HCT116 (cell line): ENCODE data around the gene RGS6. TPM values are rescaled to one million over a fixed set of nuclear protein-coding genes. Genes with fewer than 3 reads are reported as not detected.

Experiments
- ATAC-seq: fragments of 200-7000 bp; cut with Tn5 transposase; 2 replicates; pipeline ENCODE4 v1.9.1; 2020; ENCODE audit warnings: mild to moderate bottlenecking, moderate library complexity
- BruUV-seq: library from RNA; stranded (reverse); fragments of 400-500 nt; replicated peaks from 2 replicates; lab custom pipeline; 2021; lab: Mats Ljungman, UMichigan
- CTCF ChIA-PET: fragments of 300-600 bp; sonication (Branson Sonifier 250); formaldehyde crosslinking; loops from one replicate; lab custom pipeline; 2021; ENCODE audit warnings: antibody characterized with exemption; lab: Charles Lee
- POLR2A ChIA-PET: fragments of 300-600, 350-600 bp; sonication (Branson Sonifier 250); formaldehyde crosslinking; loops from one replicate; lab custom pipeline; 2021; ENCODE audit warnings: antibody characterized with exemption; lab: Charles Lee
- RAD21 ChIA-PET, 2 experiments: fragments of 300-600 bp; sonication (Branson Sonifier 250); formaldehyde crosslinking; loops; one replicate each; lab custom pipeline; 2023; ENCODE audit warnings: low total read pairs in 2 of 2; ENCODE audit not compliant: uncharacterized antibody in 2 of 2, unreplicated experiment in 2 of 2, low non-redundant PET in 1 of 2; lab: Charles Lee
- DNase-seq: peaks from one replicate; pipeline ENCODE4 v3.0.0-alpha.2; 2010; ENCODE audit warnings: low read depth, low spot score
- H2AFZ ChIP-seq: fragments of 200-600 bp; shearing (Covaris generic), sonication (generic); 2 replicates; pipeline ENCODE4 v1.6.1; 2017; ENCODE audit warnings: low read depth, mixed run types, mixed read lengths, antibody characterized with exemption, low read length; ENCODE audit not compliant: poor library complexity, severe bottlenecking
- H3K27ac ChIP-seq: 2 replicates; pipeline ENCODE4 v1.5.1; 2012; ENCODE audit warnings: low read depth, low read length
- H3K27me3 ChIP-seq: fragments of 200-600 bp; sonication (generic); 2 replicates; pipeline ENCODE4 v1.6.1; 2016; ENCODE audit warnings: mixed run types, low read length, mixed read lengths; ENCODE audit not compliant: insufficient read depth
- H3K36me3 ChIP-seq, 2 experiments: fragments of 200-500 bp in 1 of 2; fragments of 200-600 bp in 1 of 2; sonication (Bioruptor generic) in 1 of 2; sonication (generic) in 1 of 2; 2 replicates each; pipeline versions ENCODE4 v1.5.1 to v1.6.1; 2014 to 2016; ENCODE audit warnings: low read length in 2 of 2, inconsistent platforms in 1 of 2, mixed read lengths in 1 of 2, mixed run types in 1 of 2; ENCODE audit not compliant: insufficient read depth in 2 of 2, control insufficient read depth in 1 of 2
- H3K4me1 ChIP-seq, 2 experiments: fragments of 200-600 bp in 1 of 2; sonication (generic) in 1 of 2; 2 replicates each; pipeline versions ENCODE4 v1.5.1 to v1.6.1; 2012 to 2017; ENCODE audit warnings: low read length in 2 of 2, inconsistent platforms in 1 of 2, mild to moderate bottlenecking in 1 of 2, mixed read lengths in 1 of 2, mixed run types in 1 of 2, moderate library complexity in 1 of 2; ENCODE audit not compliant: insufficient read depth in 2 of 2, control insufficient read depth in 1 of 2
- H3K4me2 ChIP-seq: fragments of 200-600 bp; sonication (generic); 2 replicates; pipeline ENCODE4 v1.6.1; 2017; ENCODE audit warnings: mixed run types, low read length, mixed read lengths
- H3K4me3 ChIP-seq, 2 experiments: fragments of 200-600 bp in 1 of 2; sonication (generic) in 1 of 2; replicated peaks in 1 of 2; 2 replicates each; pipeline ENCODE4 v1.5.1; 2011 to 2016; ENCODE audit warnings: low read length in 2 of 2, control low read depth in 1 of 2, low read depth in 1 of 2, mild to moderate bottlenecking in 1 of 2, mixed read lengths in 1 of 2, mixed run types in 1 of 2
- H3K79me2 ChIP-seq: fragments of 200-600 bp; sonication (generic); 2 replicates; pipeline ENCODE4 v1.6.1; 2017; ENCODE audit warnings: mild to moderate bottlenecking, mixed run types, low read length, moderate library complexity, mixed read lengths; ENCODE audit not compliant: insufficient read depth
- H3K9ac ChIP-seq: fragments of 200-600 bp; sonication (generic); 2 replicates; pipeline ENCODE4 v1.6.1; 2016; ENCODE audit warnings: low read length, mixed read lengths
- H3K9me2 ChIP-seq: fragments of 200-600 bp; sonication (generic), shearing (Covaris generic); 2 replicates; pipeline ENCODE4 v1.6.1; 2017; ENCODE audit warnings: mixed run types, mild to moderate bottlenecking, moderate library complexity; ENCODE audit not compliant: insufficient read depth
- H3K9me3 ChIP-seq, 2 experiments: fragments of 200-500 bp in 1 of 2; fragments of 200-600 bp in 1 of 2; sonication (Bioruptor generic) in 1 of 2; sonication (generic) in 1 of 2; 2 replicates each; pipeline ENCODE4 v1.6.1; 2014 to 2017; ENCODE audit warnings: low read length in 2 of 2, mixed read lengths in 2 of 2, inconsistent platforms in 1 of 2, low read depth in 1 of 2, mild to moderate bottlenecking in 1 of 2, mixed run types in 1 of 2, moderate library complexity in 1 of 2; ENCODE audit not compliant: control insufficient read depth in 1 of 2, insufficient read depth in 1 of 2
- H4K20me1 ChIP-seq: fragments of 200-600 bp; sonication (generic), shearing (Covaris generic); 2 replicates; pipeline ENCODE4 v1.6.1; 2017; ENCODE audit warnings: mixed run types, mild to moderate bottlenecking, moderate library complexity; ENCODE audit not compliant: insufficient read depth
- CBX3 ChIP-seq: IDR thresholded peaks from 2 replicates; pipeline ENCODE4 v1.6.1; 2012; ENCODE audit warnings: low read depth
- CEBPB ChIP-seq: IDR thresholded peaks from 2 replicates; pipeline ENCODE4 v1.6.1; 2012; ENCODE audit warnings: low read depth
- EGR1 ChIP-seq: IDR thresholded peaks from 2 replicates; pipeline ENCODE4 v1.6.1; 2012; ENCODE audit warnings: low read depth
- ELF1 ChIP-seq: IDR thresholded peaks from 2 replicates; pipeline ENCODE4 v1.6.1; 2012; ENCODE audit warnings: low read depth, borderline replicate concordance
- EZH2phosphoT487 ChIP-seq: fragments of 200-600 bp; IDR thresholded peaks from 2 replicates; pipeline ENCODE4 v1.6.1; 2018; ENCODE audit warnings: antibody characterized with exemption, borderline replicate concordance
- FOSL1 ChIP-seq: IDR thresholded peaks from 2 replicates; pipeline ENCODE4 v1.6.1; 2012; ENCODE audit warnings: low read depth
- JUND ChIP-seq: IDR thresholded peaks from 2 replicates; pipeline ENCODE4 v1.6.1; 2012
- POLR2A ChIP-seq: IDR thresholded peaks from 2 replicates; pipeline ENCODE4 v1.7.0; 2011; ENCODE audit warnings: borderline replicate concordance; ENCODE audit not compliant: insufficient read depth, insufficient read length; ENCODE audit errors: extremely low read depth
- POLR2AphosphoS5 ChIP-seq: IDR thresholded peaks from 2 replicates; pipeline ENCODE4 v1.6.1; 2011; ENCODE audit warnings: mild to moderate bottlenecking, low read depth, low read length, moderate library complexity
- RAD21 ChIP-seq: IDR thresholded peaks from 2 replicates; pipeline ENCODE4 v1.6.1; 2012; ENCODE audit warnings: low read depth, mild to moderate bottlenecking
- SIN3A ChIP-seq: IDR thresholded peaks from 2 replicates; pipeline ENCODE4 v1.6.1; 2012; ENCODE audit warnings: low read depth
- SP1 ChIP-seq: IDR thresholded peaks from 2 replicates; pipeline ENCODE4 v1.6.1; 2012; ENCODE audit warnings: low read depth
- SRF ChIP-seq: IDR thresholded peaks from 2 replicates; pipeline ENCODE4 v1.6.1; 2012; ENCODE audit warnings: low read depth
- TCF7L2 ChIP-seq: IDR thresholded peaks from 2 replicates; pipeline ENCODE4 v1.7.0; 2011; ENCODE audit warnings: borderline replicate concordance, inconsistent platforms; ENCODE audit not compliant: insufficient read depth, insufficient read length; ENCODE audit errors: extremely low read depth
- ZFX ChIP-seq: fragments of 450-650 bp; IDR thresholded peaks from 2 replicates; pipeline ENCODE4 v1.6.1; 2017
- ZNF274 ChIP-seq: fragments of 200-500 bp; sonication (Bioruptor generic); IDR thresholded peaks from 2 replicates; pipeline ENCODE4 v1.6.1; 2014; ENCODE audit warnings: mild to moderate bottlenecking, low read depth, low read length, inconsistent platforms
- intact Hi-C: fragments of 100-400 bp; cut with micrococcal nuclease; formaldehyde crosslinking; loops from 2 replicates; pipeline ENCODE4 v1.10.0; 2022
- total RNA-seq: library from RNA; stranded (reverse); gene quantifications from one replicate; pipeline ENCODE4 v1.2.1, GENCODE V29; 2021; ENCODE audit not compliant: unreplicated experiment
- TF ChIP-seq, protein P1 (sequence below): IDR thresholded peaks from 2 replicates; pipeline ENCODE4 v1.6.1; 2011; ENCODE audit warnings: mild to moderate bottlenecking, low read length, moderate library complexity; ENCODE audit not compliant: insufficient replicate concordance; ENCODE audit errors: extremely low read depth
- TF ChIP-seq, protein P2 (sequence below), 3 experiments: fragments of 200-600 bp in 1 of 3; sonication (generic) in 1 of 3; IDR thresholded peaks in 2 of 3; conservative IDR thresholded peaks in 1 of 3; 2 replicates each; pipeline ENCODE4 v1.5.1; 2012 to 2017; ENCODE audit warnings: low read depth in 2 of 3, low read length in 2 of 3, antibody characterized with exemption in 1 of 3, borderline replicate concordance in 1 of 3, control low read depth in 1 of 3, mild to moderate bottlenecking in 1 of 3, mixed read lengths in 1 of 3, mixed run types in 1 of 3, moderate library complexity in 1 of 3; ENCODE audit not compliant: insufficient read depth in 1 of 3
- TF ChIP-seq, protein P3 (sequence below): IDR thresholded peaks from 2 replicates; pipeline ENCODE4 v1.6.1; 2012; ENCODE audit warnings: low read depth

Gene RGS6
- total RNA-seq, 1 experiment from 2014 or later, result 4.7 TPM

DNA sequence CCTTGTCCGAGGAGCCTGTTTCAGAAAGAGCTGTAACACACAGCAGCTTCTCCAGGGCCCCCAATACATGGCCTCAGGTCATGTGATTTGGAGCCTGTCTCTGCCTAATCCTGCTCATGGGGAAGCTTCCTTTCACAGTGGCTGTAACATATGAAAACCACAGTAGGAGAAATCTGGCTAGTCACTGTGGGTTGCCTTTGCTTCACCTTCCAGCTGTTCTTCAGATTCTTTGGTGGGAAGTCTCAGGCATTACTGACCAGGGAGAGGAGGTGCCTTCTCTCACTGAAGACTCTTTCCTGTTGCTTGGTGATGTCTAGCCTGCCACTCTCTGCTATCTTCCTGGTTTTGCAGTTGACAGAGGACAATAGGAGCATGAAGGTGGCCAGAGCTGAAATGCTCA is 611.1 kb downstream of the RGS6 start:
- Histone ChIP-seq H2AFZ (no peak overlapping the region), H3K4me1 (no peaks in the 10 kb centered on the region), H3K36me3 (no peaks in the 10 kb centered on the region), H3K27me3 (no peaks in the 10 kb centered on the region), H3K79me2 (no peaks in the 10 kb centered on the region), H3K27ac (no peak overlapping the region), H3K9me3 (no peaks in the 10 kb centered on the region), H3K4me3 (no peak overlapping the region), H3K4me2 (no peak overlapping the region), H3K9me2 (no peaks in the 10 kb centered on the region), H4K20me1 (no peaks in the 10 kb centered on the region), H3K9ac (no peak overlapping the region)
- ChIA-PET RAD21 (no interaction called here), CTCF (no interaction called here), POLR2A (no interaction called here)
- DNase-seq (no peak), ATAC-seq (no peak)
- no peak for TF ChIP-seq RAD21
- TF ChIP-seq EZH2phosphoT487, result no peak
- TF ChIP-seq CEBPB, result no peak
- no peak for TF ChIP-seq ZFX
- TF ChIP-seq, protein P1, sequence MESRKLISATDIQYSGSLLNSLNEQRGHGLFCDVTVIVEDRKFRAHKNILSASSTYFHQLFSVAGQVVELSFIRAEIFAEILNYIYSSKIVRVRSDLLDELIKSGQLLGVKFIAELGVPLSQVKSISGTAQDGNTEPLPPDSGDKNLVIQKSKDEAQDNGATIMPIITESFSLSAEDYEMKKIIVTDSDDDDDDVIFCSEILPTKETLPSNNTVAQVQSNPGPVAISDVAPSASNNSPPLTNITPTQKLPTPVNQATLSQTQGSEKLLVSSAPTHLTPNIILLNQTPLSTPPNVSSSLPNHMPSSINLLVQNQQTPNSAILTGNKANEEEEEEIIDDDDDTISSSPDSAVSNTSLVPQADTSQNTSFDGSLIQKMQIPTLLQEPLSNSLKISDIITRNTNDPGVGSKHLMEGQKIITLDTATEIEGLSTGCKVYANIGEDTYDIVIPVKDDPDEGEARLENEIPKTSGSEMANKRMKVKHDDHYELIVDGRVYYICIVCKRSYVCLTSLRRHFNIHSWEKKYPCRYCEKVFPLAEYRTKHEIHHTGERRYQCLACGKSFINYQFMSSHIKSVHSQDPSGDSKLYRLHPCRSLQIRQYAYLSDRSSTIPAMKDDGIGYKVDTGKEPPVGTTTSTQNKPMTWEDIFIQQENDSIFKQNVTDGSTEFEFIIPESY, result no peak
- TF ChIP-seq, protein P2, sequence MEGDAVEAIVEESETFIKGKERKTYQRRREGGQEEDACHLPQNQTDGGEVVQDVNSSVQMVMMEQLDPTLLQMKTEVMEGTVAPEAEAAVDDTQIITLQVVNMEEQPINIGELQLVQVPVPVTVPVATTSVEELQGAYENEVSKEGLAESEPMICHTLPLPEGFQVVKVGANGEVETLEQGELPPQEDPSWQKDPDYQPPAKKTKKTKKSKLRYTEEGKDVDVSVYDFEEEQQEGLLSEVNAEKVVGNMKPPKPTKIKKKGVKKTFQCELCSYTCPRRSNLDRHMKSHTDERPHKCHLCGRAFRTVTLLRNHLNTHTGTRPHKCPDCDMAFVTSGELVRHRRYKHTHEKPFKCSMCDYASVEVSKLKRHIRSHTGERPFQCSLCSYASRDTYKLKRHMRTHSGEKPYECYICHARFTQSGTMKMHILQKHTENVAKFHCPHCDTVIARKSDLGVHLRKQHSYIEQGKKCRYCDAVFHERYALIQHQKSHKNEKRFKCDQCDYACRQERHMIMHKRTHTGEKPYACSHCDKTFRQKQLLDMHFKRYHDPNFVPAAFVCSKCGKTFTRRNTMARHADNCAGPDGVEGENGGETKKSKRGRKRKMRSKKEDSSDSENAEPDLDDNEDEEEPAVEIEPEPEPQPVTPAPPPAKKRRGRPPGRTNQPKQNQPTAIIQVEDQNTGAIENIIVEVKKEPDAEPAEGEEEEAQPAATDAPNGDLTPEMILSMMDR (IDR thresholded peaks at IDR 0.05 in 2 of 3, conservative IDR thresholded peaks at IDR 0.05 in 1 of 3; ENCODE audit: borderline replicate concordance in 1 of 3, insufficient read depth in 1 of 3, low read depth in 2 of 3, low read length in 2 of 3), result no peak
- TF ChIP-seq POLR2A, result no peak
- TF ChIP-seq SRF, result no peak
- no peak for TF ChIP-seq JUND
- TF ChIP-seq POLR2AphosphoS5, result no peak
- no peak for TF ChIP-seq FOSL1
- TF ChIP-seq TCF7L2, result no peak
- no peak for TF ChIP-seq SP1
- TF ChIP-seq ZNF274, result no peak
- TF ChIP-seq, protein P3, sequence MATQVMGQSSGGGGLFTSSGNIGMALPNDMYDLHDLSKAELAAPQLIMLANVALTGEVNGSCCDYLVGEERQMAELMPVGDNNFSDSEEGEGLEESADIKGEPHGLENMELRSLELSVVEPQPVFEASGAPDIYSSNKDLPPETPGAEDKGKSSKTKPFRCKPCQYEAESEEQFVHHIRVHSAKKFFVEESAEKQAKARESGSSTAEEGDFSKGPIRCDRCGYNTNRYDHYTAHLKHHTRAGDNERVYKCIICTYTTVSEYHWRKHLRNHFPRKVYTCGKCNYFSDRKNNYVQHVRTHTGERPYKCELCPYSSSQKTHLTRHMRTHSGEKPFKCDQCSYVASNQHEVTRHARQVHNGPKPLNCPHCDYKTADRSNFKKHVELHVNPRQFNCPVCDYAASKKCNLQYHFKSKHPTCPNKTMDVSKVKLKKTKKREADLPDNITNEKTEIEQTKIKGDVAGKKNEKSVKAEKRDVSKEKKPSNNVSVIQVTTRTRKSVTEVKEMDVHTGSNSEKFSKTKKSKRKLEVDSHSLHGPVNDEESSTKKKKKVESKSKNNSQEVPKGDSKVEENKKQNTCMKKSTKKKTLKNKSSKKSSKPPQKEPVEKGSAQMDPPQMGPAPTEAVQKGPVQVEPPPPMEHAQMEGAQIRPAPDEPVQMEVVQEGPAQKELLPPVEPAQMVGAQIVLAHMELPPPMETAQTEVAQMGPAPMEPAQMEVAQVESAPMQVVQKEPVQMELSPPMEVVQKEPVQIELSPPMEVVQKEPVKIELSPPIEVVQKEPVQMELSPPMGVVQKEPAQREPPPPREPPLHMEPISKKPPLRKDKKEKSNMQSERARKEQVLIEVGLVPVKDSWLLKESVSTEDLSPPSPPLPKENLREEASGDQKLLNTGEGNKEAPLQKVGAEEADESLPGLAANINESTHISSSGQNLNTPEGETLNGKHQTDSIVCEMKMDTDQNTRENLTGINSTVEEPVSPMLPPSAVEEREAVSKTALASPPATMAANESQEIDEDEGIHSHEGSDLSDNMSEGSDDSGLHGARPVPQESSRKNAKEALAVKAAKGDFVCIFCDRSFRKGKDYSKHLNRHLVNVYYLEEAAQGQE, result no peak
- no peak for TF ChIP-seq EGR1
- TF ChIP-seq ELF1, result no peak
- TF ChIP-seq SIN3A, result no peak
- TF ChIP-seq CBX3, result no peak
- intact Hi-C loops, result no loop called here
- BruUV-seq, result no TSS peak
